HepG2 (cell line): ENCODE data around the gene FAM111A. TPM values are rescaled to one million over a fixed set of nuclear protein-coding genes. Genes with fewer than 3 reads are reported as not detected.

Experiments used
- ARID4A ChIP-seq: sonication (generic); formaldehyde crosslinking; IDR thresholded peaks from 2 replicates; pipeline ENCODE4 v1.5.0; 2020; ENCODE audit warnings: mild to moderate bottlenecking, missing genetic modification reagents, borderline replicate concordance
- BCL6 ChIP-seq: IDR thresholded peaks from 2 replicates; pipeline ENCODE4 v1.6.1; 2016; ENCODE audit warnings: missing genetic modification reagents, missing compliant biosample characterization
- CHD4 ChIP-seq: fragments of 200-600 bp; sonication (generic); IDR thresholded peaks from 2 replicates; pipeline ENCODE4 v1.7.0; 2017; ENCODE audit warnings: mild to moderate bottlenecking, low read length, borderline replicate concordance
- CTCF ChIP-seq: sonication (generic); formaldehyde crosslinking; IDR thresholded peaks from 2 replicates; pipeline ENCODE4 v1.5.0; 2020; ENCODE audit warnings: mild to moderate bottlenecking, missing genetic modification reagents, moderate library complexity
- FOXA3 ChIP-seq: IDR thresholded peaks from 2 replicates; pipeline ENCODE4 v1.6.1; 2016; ENCODE audit warnings: missing genetic modification reagents, missing compliant biosample characterization
- HDAC1 ChIP-seq: sonication (generic); formaldehyde crosslinking; IDR thresholded peaks from 2 replicates; pipeline ENCODE4 v1.5.1; 2020; ENCODE audit warnings: mild to moderate bottlenecking, missing genetic modification reagents
- HNRNPUL1 ChIP-seq: fragments of 200-400 bp; formaldehyde crosslinking; IDR thresholded peaks from 2 replicates; pipeline ENCODE4 v1.6.1; 2017; ENCODE audit warnings: low read depth, mild to moderate bottlenecking, low read length, moderate library complexity
- KDM3A ChIP-seq: IDR thresholded peaks from 2 replicates; pipeline ENCODE4 v1.6.1; 2018; ENCODE audit warnings: low read depth, missing compliant biosample characterization
- MXD4 ChIP-seq: IDR thresholded peaks from 2 replicates; pipeline ENCODE4 v1.6.1; 2016; ENCODE audit warnings: mild to moderate bottlenecking, missing biosample characterization, missing genetic modification reagents
- RXRA ChIP-seq: sonication (generic); formaldehyde crosslinking; IDR thresholded peaks from 2 replicates; pipeline ENCODE4 v1.5.1; 2020; ENCODE audit warnings: missing genetic modification reagents
- SMYD3 ChIP-seq: sonication (generic); formaldehyde crosslinking; IDR thresholded peaks from 2 replicates; pipeline ENCODE4 v1.8.1; 2023; ENCODE audit warnings: mild to moderate bottlenecking, missing genetic modification reagents
- TAF15 ChIP-seq: fragments of 200-400 bp; formaldehyde crosslinking; IDR thresholded peaks from one replicate; pipeline ENCODE4 v1.6.1; 2018; ENCODE audit warnings: mild to moderate bottlenecking, low read depth, low read length; ENCODE audit not compliant: poor library complexity, severe bottlenecking
- ZNF331 ChIP-seq: sonication (generic); formaldehyde crosslinking; IDR thresholded peaks from 2 replicates; pipeline ENCODE4 v1.4.0; 2020; ENCODE audit warnings: missing genetic modification reagents
- ZNF441 ChIP-seq: sonication (generic); formaldehyde crosslinking; IDR thresholded peaks from 2 replicates; pipeline ENCODE4 v1.7.0; 2021; ENCODE audit warnings: missing genetic modification reagents, borderline replicate concordance
- ZNF556 ChIP-seq: sonication (generic); formaldehyde crosslinking; IDR thresholded peaks from 2 replicates; pipeline ENCODE4 v1.4.0; 2020; ENCODE audit warnings: mild to moderate bottlenecking, missing genetic modification reagents, borderline replicate concordance
- ZNF563 ChIP-seq: sonication (generic); formaldehyde crosslinking; IDR thresholded peaks from 2 replicates; pipeline ENCODE4 v1.8.0; 2022; ENCODE audit warnings: mild to moderate bottlenecking, moderate library complexity, missing genetic modification reagents
- polyA plus RNA-seq, 8 experiments: library from polyadenylated mRNA; depleted of rRNA in 3 of 8; stranded (reverse) in 7 of 8; unstranded in 1 of 8; fragments of >200 nt; fragmentation: Illumina TruSeq in 4 of 8; extraction: Trizol in 4 of 8; gene quantifications; 2 replicates each; pipeline versions ENCODE4 v1.2.1 to v1.2.3, GENCODE V29; 2011 to 2016; ENCODE audit warnings: low read depth in 4 of 8, missing spikeins in 1 of 8, mixed read lengths in 1 of 8; ENCODE audit not compliant: insufficient read depth in 1 of 8
- total RNA-seq, 5 experiments: library from RNA; depleted of rRNA; stranded (reverse); fragments of >200 nt; fragmentation: Illumina TruSeq; extraction: Trizol; gene quantifications; 2 replicates each; pipeline ENCODE4 v1.2.3, GENCODE V29; 2016; ENCODE audit warnings: low read depth in 1 of 5
- TF ChIP-seq, protein P1 (sequence below): fragments of 450-650 bp; IDR thresholded peaks from 2 replicates; pipeline ENCODE4 v1.6.1; 2017

Gene FAM111A
- total and polyA plus RNA-seq, 2 of the 13 experiments (the other 11 are each of a cell fraction or from before 2014, with no cell fraction given) = 3.2 to 13.5 TPM

GRCh38 chr11:59135648-59136461 lies 6.8 kb upstream of the FAM111A start (continued):
- TF ChIP-seq, protein P1, sequence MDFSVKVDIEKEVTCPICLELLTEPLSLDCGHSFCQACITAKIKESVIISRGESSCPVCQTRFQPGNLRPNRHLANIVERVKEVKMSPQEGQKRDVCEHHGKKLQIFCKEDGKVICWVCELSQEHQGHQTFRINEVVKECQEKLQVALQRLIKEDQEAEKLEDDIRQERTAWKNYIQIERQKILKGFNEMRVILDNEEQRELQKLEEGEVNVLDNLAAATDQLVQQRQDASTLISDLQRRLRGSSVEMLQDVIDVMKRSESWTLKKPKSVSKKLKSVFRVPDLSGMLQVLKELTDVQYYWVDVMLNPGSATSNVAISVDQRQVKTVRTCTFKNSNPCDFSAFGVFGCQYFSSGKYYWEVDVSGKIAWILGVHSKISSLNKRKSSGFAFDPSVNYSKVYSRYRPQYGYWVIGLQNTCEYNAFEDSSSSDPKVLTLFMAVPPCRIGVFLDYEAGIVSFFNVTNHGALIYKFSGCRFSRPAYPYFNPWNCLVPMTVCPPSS = no peak
- peak; percentile 33; the same call in 1 of the 2 replicates for TF ChIP-seq ARID4A (CRISPR knock-in tag)
- TF ChIP-seq CHD4 = no peak
- 0 out of 2 replicates have a peak, but pooled peaks have one; percentile 35 for TF ChIP-seq MXD4 (CRISPR knock-in tag)
- TF ChIP-seq ZNF556 (CRISPR knock-in tag) = 0 out of 2 replicates have a peak, but pooled peaks have one; percentile 57
- peak; percentile 64; the same call in 1 of the 2 replicates for TF ChIP-seq ZNF331 (CRISPR knock-in tag)
- no peak for TF ChIP-seq HNRNPUL1
- TF ChIP-seq SMYD3 (CRISPR knock-in tag) = 0 out of 2 replicates have a peak, but pooled peaks have one; percentile 63
- TF ChIP-seq FOXA3 (CRISPR knock-in tag) = 0 out of 2 replicates have a peak, but pooled peaks have one; percentile 14
- peak; percentile 36; the same call in 1 of the 2 replicates for TF ChIP-seq ZNF563
- peak; percentile 35; the same call in 1 of the 2 replicates for TF ChIP-seq BCL6
- TF ChIP-seq RXRA = peak; percentile 42; the same call in 1 of the 2 replicates
- peak; percentile 89 for TF ChIP-seq KDM3A (CRISPR knock-in tag)
- TF ChIP-seq TAF15 = no peak
- TF ChIP-seq ZNF441 = peak; percentile 80; the same call in 1 of the 2 replicates
- peak; percentile 99 for TF ChIP-seq CTCF (CRISPR knock-in tag)
- peak; percentile 45; the same call in 1 of the 2 replicates for TF ChIP-seq HDAC1 (CRISPR knock-in tag)
